ENCODE measurements around the gene MMP7.

DNA sequence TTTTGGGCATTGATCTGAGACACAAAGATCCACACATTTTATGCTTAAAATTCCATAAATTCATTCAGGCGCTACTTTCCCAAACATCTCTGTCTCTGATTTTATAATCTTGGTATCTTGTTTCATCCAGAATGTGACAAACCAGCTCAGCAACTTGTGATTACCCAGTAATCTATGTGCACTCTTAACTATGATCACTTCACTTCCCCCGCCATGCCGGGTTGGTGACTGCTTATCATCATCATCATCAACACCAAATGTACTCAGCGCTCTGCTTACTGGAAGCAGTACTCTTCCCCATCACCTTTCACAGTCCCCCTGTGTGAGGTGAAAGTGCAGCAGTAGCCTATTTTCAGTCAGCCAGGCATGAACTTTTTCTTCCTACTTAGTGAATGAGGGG lies 15.2 kb upstream of the MMP7 start:
- no peak for TF ChIP-seq CTCF (IDR thresholded peaks at IDR 0.05 in 4 of 5, conservative IDR thresholded peaks at IDR 0.05 in 1 of 5)
- TF ChIP-seq POLR2A (IDR thresholded peaks at IDR 0.05): no peak

Measured in gastrocnemius medialis (tissue), 4 donors.